ENCODE data around the gene INPP5J. TPM values are rescaled to one million over a fixed set of nuclear protein-coding genes. Genes with fewer than 3 reads are reported as not detected.
"Not testable (repeated sequence)": the region's sequence is repeated elsewhere in the genome, so short reads cannot be mapped to it uniquely, and the experiment has no call there.

The INPP5J gene, protein sequence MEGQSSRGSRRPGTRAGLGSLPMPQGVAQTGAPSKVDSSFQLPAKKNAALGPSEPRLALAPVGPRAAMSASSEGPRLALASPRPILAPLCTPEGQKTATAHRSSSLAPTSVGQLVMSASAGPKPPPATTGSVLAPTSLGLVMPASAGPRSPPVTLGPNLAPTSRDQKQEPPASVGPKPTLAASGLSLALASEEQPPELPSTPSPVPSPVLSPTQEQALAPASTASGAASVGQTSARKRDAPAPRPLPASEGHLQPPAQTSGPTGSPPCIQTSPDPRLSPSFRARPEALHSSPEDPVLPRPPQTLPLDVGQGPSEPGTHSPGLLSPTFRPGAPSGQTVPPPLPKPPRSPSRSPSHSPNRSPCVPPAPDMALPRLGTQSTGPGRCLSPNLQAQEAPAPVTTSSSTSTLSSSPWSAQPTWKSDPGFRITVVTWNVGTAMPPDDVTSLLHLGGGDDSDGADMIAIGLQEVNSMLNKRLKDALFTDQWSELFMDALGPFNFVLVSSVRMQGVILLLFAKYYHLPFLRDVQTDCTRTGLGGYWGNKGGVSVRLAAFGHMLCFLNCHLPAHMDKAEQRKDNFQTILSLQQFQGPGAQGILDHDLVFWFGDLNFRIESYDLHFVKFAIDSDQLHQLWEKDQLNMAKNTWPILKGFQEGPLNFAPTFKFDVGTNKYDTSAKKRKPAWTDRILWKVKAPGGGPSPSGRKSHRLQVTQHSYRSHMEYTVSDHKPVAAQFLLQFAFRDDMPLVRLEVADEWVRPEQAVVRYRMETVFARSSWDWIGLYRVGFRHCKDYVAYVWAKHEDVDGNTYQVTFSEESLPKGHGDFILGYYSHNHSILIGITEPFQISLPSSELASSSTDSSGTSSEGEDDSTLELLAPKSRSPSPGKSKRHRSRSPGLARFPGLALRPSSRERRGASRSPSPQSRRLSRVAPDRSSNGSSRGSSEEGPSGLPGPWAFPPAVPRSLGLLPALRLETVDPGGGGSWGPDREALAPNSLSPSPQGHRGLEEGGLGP
- total RNA-seq = under 1 TPM; 0.29 to 0.37 TPM

DNA sequence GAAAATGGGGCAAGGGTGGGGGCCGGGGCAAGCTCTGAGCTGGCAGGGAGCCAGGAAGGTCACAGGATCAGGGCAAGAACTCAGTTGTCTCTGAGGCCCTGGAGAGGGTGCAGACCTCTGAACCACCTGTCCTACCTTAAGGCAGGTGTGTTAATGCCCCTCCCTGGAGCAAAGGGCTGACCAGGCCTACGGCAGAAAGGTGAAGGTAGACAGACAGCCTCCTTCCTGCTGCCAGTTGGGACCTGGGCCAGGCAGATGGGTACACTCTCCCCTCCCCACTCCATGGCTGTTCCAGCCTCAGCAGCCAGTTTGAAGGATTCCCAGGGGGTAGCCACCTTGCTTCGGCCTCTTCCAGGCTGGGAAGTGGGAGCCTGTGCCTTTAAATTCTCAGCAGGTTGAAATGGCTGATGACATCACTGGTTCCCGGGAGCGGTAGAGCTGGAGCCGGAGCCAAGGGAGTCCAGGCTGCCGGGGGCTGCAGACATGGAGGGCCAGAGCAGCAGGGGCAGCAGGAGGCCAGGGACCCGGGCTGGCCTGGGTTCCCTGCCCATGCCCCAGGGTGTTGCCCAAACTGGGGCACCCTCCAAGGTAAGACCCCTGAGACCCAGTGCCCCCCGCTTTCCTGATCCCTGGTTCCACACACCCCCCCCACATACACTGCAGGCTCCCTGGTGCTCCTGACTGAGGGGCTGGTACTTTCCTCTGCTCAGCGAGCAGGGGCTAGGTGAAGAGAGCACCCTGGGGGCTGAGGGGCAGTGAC lies at the start of gene INPP5J:
Gene INPP5J (plus strand): TSS at position 435 of the 760 bp plus-strand sequence. CDS start 49 bp downstream, at position 484.
- H3K36me3 Mint-ChIP-seq (ENCODE audit: insufficient read depth in 2 of 2) = no peaks in the 10 kb centered on the region
- H3K9me3 Mint-ChIP-seq = no peaks in the 10 kb centered on the region
- no peaks in the 10 kb centered on the region for H3K27me3 Mint-ChIP-seq (ENCODE audit: low read depth)
- H3K4me1 Mint-ChIP-seq (ENCODE audit: low read depth) = peaks cover 4% of the 10 kb centered on the region
- H3K27ac Mint-ChIP-seq = no peak within 1 kb of the TSS
- no peak within 1 kb of the TSS for H3K4me3 Mint-ChIP-seq
- DNase-seq (no peak), ATAC-seq (replicated peaks in 1 of 2) (no peak)

DNA sequence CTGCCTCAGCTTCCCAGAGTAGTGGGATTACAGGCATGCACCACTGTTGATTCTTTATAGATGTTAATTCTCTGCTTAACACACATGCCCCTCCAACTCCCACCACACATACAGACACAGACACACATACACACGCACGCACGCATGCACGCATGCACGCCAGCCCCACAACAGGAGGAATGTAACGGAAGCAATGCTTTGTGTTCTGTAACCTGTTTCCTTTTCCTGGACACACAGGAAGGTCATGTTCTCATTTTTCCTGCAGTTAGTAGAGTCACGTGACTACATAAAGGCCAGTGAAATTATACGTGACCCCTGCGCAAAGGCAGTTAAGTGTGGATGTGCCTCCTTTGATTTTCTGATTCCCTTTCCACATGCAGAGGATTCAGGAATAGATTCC lies 49.6 kb upstream of the INPP5J start:
- not testable (repeated sequence) for H3K9me3 Mint-ChIP-seq; H3K36me3 Mint-ChIP-seq (ENCODE audit: insufficient read depth in 2 of 2); H3K27me3 Mint-ChIP-seq (ENCODE audit: low read depth); ATAC-seq (replicated peaks in 1 of 2); DNase-seq; H3K4me3 Mint-ChIP-seq; H3K27ac Mint-ChIP-seq; H3K4me1 Mint-ChIP-seq (ENCODE audit: low read depth)

DNA sequence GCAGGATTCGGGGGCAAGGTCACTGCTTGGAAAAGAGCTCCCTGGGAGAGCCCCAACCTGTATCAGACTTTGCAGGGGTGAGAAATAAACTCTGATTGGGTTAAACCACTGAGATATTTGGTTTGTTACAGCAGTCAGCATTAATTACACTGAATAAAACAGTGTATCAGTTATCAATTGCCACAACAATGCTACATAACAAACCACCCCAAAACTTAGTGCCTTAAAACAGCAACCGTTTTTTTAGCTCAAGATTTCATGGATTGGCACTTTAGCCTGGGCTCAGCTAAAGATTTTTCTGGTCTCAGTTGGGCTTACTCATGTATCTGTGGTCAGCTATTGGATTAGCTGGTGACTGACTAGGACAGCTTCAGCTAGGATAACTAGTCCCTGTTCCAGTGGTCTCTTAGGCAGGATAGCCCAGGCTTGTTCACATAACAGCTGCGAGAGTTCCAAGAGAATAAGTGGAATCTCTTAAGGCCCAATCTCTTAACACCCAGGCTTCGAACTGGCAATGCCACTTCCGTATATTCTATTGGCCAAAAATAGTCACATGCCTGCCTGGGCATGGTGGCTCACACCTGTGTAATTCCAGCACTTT lies 49.1 kb upstream of the INPP5J start:
- not testable (repeated sequence) for ATAC-seq (replicated peaks in 1 of 2); H3K27me3 Mint-ChIP-seq (ENCODE audit: low read depth); H3K36me3 Mint-ChIP-seq (ENCODE audit: insufficient read depth in 2 of 2); H3K4me3 Mint-ChIP-seq; H3K27ac Mint-ChIP-seq; DNase-seq; H3K9me3 Mint-ChIP-seq; H3K4me1 Mint-ChIP-seq (ENCODE audit: low read depth)

DNA sequence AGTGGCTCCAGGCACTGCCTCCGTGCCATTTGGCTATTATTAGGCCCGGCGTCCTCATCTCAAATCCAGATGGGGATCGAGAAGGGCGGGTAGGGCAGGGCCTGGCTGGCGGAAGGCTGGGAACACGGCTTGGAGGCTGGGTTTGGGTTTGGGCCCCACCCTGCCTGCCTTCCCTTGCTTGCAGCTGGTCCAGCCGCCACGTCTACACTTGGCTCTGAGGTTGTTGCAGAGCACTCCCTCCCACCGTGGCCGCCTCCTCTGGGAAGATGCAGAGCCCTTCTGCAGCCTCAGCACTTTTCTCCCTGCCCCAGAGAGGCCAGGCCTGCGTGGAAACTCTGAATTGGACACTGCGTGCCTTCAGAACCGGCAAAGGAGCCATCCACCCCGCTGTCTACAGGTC lies 46.8 kb upstream of the INPP5J start:
- DNase-seq = no peak
- ATAC-seq (replicated peaks in 1 of 2) = no peak
- Mint-ChIP-seq H3K36me3 (ENCODE audit: insufficient read depth in 2 of 2) (no peaks in the 10 kb centered on the region), H3K4me3 (no peak overlapping the region), H3K27me3 (ENCODE audit: low read depth) (no peaks in the 10 kb centered on the region), H3K4me1 (ENCODE audit: low read depth) (no peaks in the 10 kb centered on the region), H3K27ac (no peak overlapping the region), H3K9me3 (no peaks in the 10 kb centered on the region)

DNA sequence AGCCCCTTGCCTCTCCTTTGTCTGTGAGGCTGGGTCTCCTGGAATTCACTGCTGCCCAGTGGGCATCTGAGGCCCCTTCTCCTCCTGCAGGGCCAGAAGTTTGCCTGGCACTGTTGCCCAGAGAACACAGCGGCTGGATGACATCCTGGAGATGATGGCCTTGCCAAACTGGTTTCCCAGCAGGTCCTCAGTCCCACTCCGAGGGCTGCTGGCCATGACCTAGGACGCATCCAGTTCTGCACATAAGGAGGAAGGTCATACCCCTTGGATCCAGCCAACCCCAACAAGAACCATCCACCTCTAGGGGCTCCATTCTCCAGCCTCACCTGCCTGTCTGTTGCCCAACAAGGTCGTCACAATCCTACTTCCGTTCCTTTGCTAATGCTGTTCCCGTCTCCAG lies 45.1 kb upstream of the INPP5J start:
- DNase-seq = no peak
- H3K4me3 Mint-ChIP-seq = no peak overlapping the region
- H3K4me1 Mint-ChIP-seq (ENCODE audit: low read depth) = peaks cover 14% of the 10 kb centered on the region
- H3K36me3 Mint-ChIP-seq (ENCODE audit: insufficient read depth in 2 of 2) = no peaks in the 10 kb centered on the region
- H3K9me3 Mint-ChIP-seq = no peaks in the 10 kb centered on the region
- H3K27me3 Mint-ChIP-seq (ENCODE audit: low read depth) = no peaks in the 10 kb centered on the region
- no peak for ATAC-seq (replicated peaks in 1 of 2)
- no peak overlapping the region for H3K27ac Mint-ChIP-seq

DNA sequence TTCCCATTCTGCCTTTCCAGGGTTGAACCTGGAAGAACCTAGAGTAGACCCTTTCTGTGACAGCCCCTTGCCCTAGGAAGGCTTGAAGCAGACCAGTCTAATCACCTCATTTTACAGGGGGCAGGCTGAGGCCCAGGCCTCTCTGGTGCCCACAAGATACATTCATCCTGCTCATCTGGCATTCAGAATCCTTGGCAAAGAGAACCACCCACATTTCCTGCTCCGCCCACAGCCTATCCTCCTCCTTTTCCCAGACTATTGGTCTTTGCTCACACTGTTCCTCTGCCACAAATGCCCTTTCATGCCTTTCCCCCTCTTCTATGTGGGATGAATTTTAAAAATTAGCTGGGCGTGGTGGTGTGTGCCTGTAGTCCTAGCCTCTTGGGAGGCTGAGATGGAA lies 44.4 kb upstream of the INPP5J start:
- DNase-seq; H3K27ac Mint-ChIP-seq; H3K27me3 Mint-ChIP-seq (ENCODE audit: low read depth); H3K4me3 Mint-ChIP-seq; H3K36me3 Mint-ChIP-seq (ENCODE audit: insufficient read depth in 2 of 2); H3K9me3 Mint-ChIP-seq; ATAC-seq (replicated peaks in 1 of 2): not testable (repeated sequence)
- H3K4me1 Mint-ChIP-seq (ENCODE audit: low read depth) = peaks cover 21% of the 10 kb centered on the region

DNA sequence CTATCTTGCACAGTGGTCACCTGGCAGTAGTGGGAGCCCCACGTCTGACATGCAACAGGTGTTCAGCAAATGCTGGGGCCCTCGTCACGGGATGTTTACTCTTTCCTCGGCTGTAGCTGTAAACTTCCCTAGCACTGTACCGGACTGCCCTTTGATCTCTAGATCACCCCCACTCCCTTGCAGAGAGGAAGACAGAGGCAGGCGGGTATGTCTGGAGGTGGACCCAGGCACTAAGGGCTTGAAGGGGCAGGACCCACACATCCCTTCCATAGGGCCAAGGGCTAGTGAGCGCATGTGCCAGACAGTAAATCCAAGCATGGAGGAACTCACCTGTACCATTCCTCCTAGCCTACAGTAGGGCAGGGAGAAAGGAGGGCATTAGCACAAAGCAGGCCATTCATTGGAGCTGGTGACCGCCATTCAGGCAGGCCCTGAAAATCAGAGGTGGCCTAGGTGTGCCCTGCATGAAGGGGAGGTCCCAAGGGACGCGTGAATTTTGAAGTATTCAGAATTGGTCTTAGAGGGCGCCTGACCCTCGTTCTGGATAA lies 43.6 kb upstream of the INPP5J start:
- H3K27me3 Mint-ChIP-seq (ENCODE audit: low read depth) = no peaks in the 10 kb centered on the region
- no peaks in the 10 kb centered on the region for H3K9me3 Mint-ChIP-seq
- no peaks in the 10 kb centered on the region for H3K36me3 Mint-ChIP-seq (ENCODE audit: insufficient read depth in 2 of 2)
- no peak overlapping the region for H3K27ac Mint-ChIP-seq
- ATAC-seq (replicated peaks in 1 of 2) = no peak
- peaks cover 29% of the 10 kb centered on the region for H3K4me1 Mint-ChIP-seq (ENCODE audit: low read depth)
- no peak overlapping the region for H3K4me3 Mint-ChIP-seq
- no peak for DNase-seq

DNA sequence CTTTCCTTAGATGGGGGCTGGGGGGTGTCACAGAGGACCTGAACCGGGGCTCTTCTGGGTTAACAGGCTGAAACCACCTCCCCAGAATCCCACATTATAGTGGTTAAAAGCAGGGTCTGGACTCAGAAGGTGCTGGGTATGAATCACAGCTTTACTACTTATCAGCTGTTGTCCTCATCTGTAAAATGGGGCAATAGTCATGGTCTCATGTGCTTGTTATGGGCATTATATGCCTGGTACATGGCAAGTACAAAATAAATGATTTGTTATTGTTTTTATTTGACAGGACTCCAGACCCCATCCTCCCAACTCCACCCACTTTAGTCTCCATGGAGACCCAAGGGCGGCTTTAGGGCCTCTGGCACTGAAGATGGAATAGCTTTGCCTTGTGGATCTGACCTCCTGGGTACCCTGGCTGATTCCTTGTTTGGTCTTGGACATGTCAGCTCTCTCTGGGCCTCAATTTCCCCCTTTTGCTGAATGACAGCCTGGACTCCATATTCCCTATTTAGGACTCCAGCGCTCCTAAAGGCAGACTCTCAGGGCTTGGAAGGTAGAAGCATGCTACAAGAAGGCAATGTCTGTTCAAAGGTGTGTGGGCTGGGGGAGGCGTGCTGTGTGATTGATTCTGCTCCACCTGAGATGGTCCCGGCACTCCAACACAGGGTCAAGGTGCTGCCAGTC lies 42.5 kb upstream of the INPP5J start:
- Mint-ChIP-seq H3K27me3 (ENCODE audit: low read depth) (no peaks in the 10 kb centered on the region), H3K4me1 (ENCODE audit: low read depth) (peaks cover 33% of the 10 kb centered on the region), H3K4me3 (peak overlapping the region; percentile 89 to 96), H3K9me3 (no peaks in the 10 kb centered on the region), H3K36me3 (ENCODE audit: insufficient read depth in 2 of 2) (no peaks in the 10 kb centered on the region), H3K27ac (no peak overlapping the region)
- ATAC-seq (replicated peaks in 1 of 2) = no peak
- no peak for DNase-seq

DNA sequence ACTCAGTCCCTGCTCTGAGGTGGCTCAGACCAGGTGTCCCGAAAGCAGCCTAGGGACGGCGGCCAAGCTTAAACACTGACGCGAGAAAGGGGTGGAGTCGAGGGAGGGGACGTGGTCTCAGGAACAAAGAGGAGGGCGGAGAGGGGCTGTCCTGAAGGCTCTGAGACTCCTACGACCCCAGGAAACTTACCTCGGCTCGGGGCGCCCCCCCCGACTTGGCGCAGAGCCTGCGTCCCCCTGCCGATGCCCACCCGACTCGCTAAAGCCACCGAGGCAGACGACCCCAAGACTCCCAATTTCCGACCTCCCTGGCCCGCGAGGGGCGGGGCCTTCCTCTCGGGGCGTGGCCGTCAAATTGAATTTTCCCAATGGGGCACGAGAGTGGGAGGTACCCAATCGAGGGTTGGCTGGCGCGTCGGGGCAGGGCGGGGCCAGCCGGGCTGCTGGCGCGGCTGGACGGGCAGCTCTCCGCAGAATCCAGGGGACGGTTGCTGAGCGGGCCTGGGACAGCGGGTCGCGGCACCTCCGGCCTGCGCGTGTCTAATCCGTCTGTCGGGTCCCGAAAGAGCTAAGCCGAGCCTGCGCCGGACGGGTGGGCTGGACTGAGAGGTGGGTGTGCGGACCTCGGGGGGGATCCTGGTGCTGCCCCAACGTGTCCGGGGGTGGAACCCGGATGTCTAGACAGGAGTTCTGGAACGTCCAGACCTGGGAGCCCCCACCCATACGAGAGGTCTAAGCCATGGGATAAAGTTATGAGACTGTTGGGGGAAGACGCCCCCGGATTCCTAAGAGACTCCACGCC lies 41.7 kb upstream of the INPP5J start, which contains the start of gene SMTN:
Gene SMTN (plus strand): TSS at position 471 of the 802 bp plus-strand sequence. CDS start 1,941 bp downstream, outside the sequence.
- Mint-ChIP-seq H3K4me1 (ENCODE audit: low read depth) (peaks cover 33% of the 10 kb centered on the region), H3K36me3 (ENCODE audit: insufficient read depth in 2 of 2) (no peaks in the 10 kb centered on the region), H3K27me3 (ENCODE audit: low read depth) (no peaks in the 10 kb centered on the region), H3K27ac (no peak within 1 kb of the TSS), H3K9me3 (no peaks in the 10 kb centered on the region), H3K4me3 (peak within 1 kb of the TSS; percentile 89 to 96)
- DNase-seq = peak; percentile 93 to 95
- ATAC-seq (replicated peaks in 1 of 2) = peak; percentile 75 to 77

DNA sequence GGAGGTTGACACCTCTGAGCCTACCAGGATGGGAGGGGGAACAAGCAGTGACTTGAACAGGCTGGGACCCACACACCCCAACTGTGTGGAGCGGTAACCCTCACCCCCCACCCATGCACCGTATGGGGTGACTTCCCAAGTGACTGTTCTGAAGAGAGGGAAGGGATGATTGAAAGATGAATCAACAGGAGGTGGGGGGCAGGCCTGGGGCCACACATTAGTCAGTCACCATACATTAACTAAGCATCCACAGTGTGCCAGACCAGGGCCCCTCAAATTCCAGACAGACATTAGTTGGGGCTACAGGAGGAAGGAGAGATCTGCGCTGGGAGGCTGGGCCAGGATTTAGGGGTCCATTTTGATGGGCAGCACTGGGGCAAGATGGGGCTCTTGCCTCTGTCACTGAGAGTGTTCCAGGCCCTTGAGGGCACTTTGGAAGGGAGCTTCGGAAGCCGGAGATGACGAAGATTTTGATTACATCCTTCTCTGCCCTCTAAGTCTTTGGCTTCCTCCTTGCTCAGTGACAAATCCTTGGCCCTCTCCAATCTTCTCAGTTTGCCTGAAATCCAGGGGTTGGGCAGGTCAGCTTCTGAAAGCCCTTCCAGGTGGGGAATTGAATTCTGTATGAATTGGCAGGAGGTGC lies 40.7 kb upstream of the INPP5J start:
- peak in 1 of 2 donors; percentile 39 for DNase-seq
- no peaks in the 10 kb centered on the region for H3K27me3 Mint-ChIP-seq (ENCODE audit: low read depth)
- no peaks in the 10 kb centered on the region for H3K9me3 Mint-ChIP-seq
- H3K4me1 Mint-ChIP-seq (ENCODE audit: low read depth) = peaks cover 33% of the 10 kb centered on the region
- H3K4me3 Mint-ChIP-seq = peak overlapping the region; percentile 89 to 96
- no peaks in the 10 kb centered on the region for H3K36me3 Mint-ChIP-seq (ENCODE audit: insufficient read depth in 2 of 2)
- peak in 1 of 2 donors; percentile 3 for ATAC-seq (replicated peaks in 1 of 2)
- H3K27ac Mint-ChIP-seq = no peak overlapping the region
